AG04450 (cell line): ENCODE results near the gene RTP1. TPM values are rescaled to one million over a fixed set of nuclear protein-coding genes. Genes with fewer than 3 reads are reported as not detected.

Source experiments
- CTCF ChIA-PET: fragments of 300-600, 350-600 bp; formaldehyde crosslinking; extraction: SDS; loops from one replicate; lab custom pipeline; 2022; ENCODE audit warnings: antibody characterized with exemption, inconsistent platforms; lab: Charles Lee
- POLR2A ChIA-PET: fragments of 350-600 bp; formaldehyde crosslinking; extraction: SDS; loops from one replicate; lab custom pipeline; 2021; ENCODE audit warnings: antibody characterized with exemption, inconsistent platforms; lab: Yijun Ruan, JAX
- DNase-seq: peaks from one replicate; pipeline ENCODE4 v3.0.0-alpha.2; 2011; ENCODE audit warnings: low read depth, low spot score
- H3K27ac ChIP-seq: one replicate; pipeline ENCODE4 v1.5.1; 2012; ENCODE audit warnings: low read depth, low read length, control low read depth
- H3K27me3 ChIP-seq: one replicate; pipeline ENCODE4 v1.6.0; 2012; ENCODE audit warnings: low read length; ENCODE audit not compliant: control insufficient read depth, insufficient read depth
- H3K4me3 ChIP-seq: 2 replicates; pipeline ENCODE4 v1.5.1; 2011; ENCODE audit warnings: mild to moderate bottlenecking, low read depth, low read length, control low read depth
- H3K9me3 ChIP-seq: 2 replicates; pipeline ENCODE4 v1.5.1; 2012; ENCODE audit warnings: low read length; ENCODE audit not compliant: control insufficient read depth, insufficient read depth
- polyA plus RNA-seq: library from polyadenylated mRNA; depleted of rRNA; stranded (reverse); fragments of >200 nt; gene quantifications from 2 replicates; pipeline ENCODE4 v1.2.3, GENCODE V29; 2011
- TF ChIP-seq, protein P1 (sequence below): IDR thresholded peaks from 2 replicates; pipeline ENCODE4 v1.5.1; 2011; ENCODE audit warnings: low read depth, low read length, control low read depth, inconsistent platforms

The RTP1 gene
- polyA plus RNA-seq, 1 experiment: not detected

DNA sequence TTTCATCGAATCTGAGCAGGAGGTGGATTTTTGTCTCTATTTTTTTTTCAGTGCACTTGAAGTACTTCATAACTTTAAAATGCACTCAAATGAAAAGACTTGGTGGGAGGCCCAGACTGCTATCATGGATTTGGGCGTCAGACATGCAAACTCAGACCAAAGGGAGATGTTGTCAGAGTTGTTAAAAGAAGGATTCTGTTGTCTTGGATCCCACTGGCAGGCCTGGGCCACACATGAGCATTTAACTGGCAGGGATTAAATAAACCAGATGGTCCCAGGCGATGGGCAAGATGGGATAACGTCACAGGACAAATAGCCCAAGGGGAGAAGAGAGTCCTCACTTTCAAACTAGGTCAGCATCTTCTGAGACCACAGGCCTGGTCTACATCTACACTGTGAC, 15.4 kb downstream of the RTP1 start:
- Histone ChIP-seq H3K27me3 (no peaks in the 10 kb centered on the region), H3K4me3 (no peak overlapping the region), H3K27ac (no peak overlapping the region), H3K9me3 (no peaks in the 10 kb centered on the region)
- TF ChIP-seq, protein P1, sequence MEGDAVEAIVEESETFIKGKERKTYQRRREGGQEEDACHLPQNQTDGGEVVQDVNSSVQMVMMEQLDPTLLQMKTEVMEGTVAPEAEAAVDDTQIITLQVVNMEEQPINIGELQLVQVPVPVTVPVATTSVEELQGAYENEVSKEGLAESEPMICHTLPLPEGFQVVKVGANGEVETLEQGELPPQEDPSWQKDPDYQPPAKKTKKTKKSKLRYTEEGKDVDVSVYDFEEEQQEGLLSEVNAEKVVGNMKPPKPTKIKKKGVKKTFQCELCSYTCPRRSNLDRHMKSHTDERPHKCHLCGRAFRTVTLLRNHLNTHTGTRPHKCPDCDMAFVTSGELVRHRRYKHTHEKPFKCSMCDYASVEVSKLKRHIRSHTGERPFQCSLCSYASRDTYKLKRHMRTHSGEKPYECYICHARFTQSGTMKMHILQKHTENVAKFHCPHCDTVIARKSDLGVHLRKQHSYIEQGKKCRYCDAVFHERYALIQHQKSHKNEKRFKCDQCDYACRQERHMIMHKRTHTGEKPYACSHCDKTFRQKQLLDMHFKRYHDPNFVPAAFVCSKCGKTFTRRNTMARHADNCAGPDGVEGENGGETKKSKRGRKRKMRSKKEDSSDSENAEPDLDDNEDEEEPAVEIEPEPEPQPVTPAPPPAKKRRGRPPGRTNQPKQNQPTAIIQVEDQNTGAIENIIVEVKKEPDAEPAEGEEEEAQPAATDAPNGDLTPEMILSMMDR: no peak
- POLR2A ChIA-PET: no interaction called here
- DNase-seq: no peak
- CTCF ChIA-PET: interaction anchor here (0.9 to 4.1 kb wide), 3 partner anchors 47 to 404 kb away, joined by 3 to 29 read pairs (median 3); no protein-coding TSS in a partner anchor

DNA sequence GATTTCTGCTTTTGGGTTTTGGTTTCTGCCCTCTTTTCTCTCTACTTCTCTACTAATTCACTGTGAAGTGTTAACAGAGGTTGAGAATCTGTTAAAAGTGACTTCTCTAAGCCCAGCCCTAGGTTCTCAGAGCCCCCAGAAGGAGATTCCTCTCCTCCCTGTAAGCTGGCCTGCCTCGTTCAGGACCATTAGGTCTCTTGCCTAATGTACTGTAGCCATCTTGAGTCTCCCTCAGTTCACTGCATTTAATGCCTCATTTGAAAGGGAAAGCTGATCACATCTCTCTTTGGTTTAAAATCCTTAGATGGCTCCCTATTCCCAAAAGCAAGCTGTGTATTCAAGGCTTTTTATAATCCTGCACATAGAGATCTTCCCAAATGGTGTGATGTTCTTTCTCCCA, 16.3 kb downstream of the RTP1 start:
- no peaks in the 10 kb centered on the region for H3K27me3 ChIP-seq
- H3K4me3 ChIP-seq: no peak overlapping the region
- ChIA-PET POLR2A (interaction anchor here (0.8 kb wide), 1 partner anchor 14 kb away, joined by 4 read pairs; no protein-coding TSS in a partner anchor), CTCF (interaction anchor here (1.0 kb wide), 2 partner anchors 74 to 106 kb away, joined by 3 read pairs; no protein-coding TSS in a partner anchor)
- no peaks in the 10 kb centered on the region for H3K9me3 ChIP-seq
- DNase-seq: no peak
- TF ChIP-seq, protein P1: no peak
- H3K27ac ChIP-seq: no peak overlapping the region

GRCh38 chr3:187215460-187215859, 18.2 kb downstream of the RTP1 start:
- ChIA-PET POLR2A (no interaction called here), CTCF (interaction anchor here (0.6 to 13.5 kb wide), 4 partner anchors 13 to 465 kb away, joined by 3 to 241 read pairs (median 6); no protein-coding TSS in a partner anchor)
- Histone ChIP-seq H3K27me3 (no peaks in the 10 kb centered on the region), H3K4me3 (no peak overlapping the region), H3K9me3 (no peaks in the 10 kb centered on the region), H3K27ac (no peak overlapping the region)
- TF ChIP-seq, protein P1: no peak
- DNase-seq: no peak

- no peak for DNase-seq
- Histone ChIP-seq H3K4me3 (no peak overlapping the region), H3K9me3 (no peaks in the 10 kb centered on the region), H3K27ac (no peak overlapping the region), H3K27me3 (no peaks in the 10 kb centered on the region)
- ChIA-PET POLR2A (no interaction called here), CTCF (interaction anchor here (0.9 to 13.5 kb wide), 6 partner anchors 10 to 492 kb away, joined by 3 to 286 read pairs (median 8); no protein-coding TSS in a partner anchor)
- TF ChIP-seq, protein P1: no peak
Measured at GRCh38 chr3:187222801-187223200, 25.5 kb downstream of the RTP1 start.

GRCh38 chr3:187223799-187224198, 26.5 kb downstream of the RTP1 start:
- H3K4me3 ChIP-seq: no peak overlapping the region
- no peak overlapping the region for H3K27ac ChIP-seq
- no peaks in the 10 kb centered on the region for H3K27me3 ChIP-seq
- ChIA-PET CTCF (interaction anchor here (0.9 to 13.5 kb wide), 7 partner anchors 9 to 491 kb away, joined by 3 to 286 read pairs (median 7); no protein-coding TSS in a partner anchor), POLR2A (interaction anchor here (1.6 kb wide), 1 partner anchor 40 kb away, joined by 5 read pairs; no protein-coding TSS in a partner anchor)
- DNase-seq: no peak
- TF ChIP-seq, protein P1: no peak
- no peaks in the 10 kb centered on the region for H3K9me3 ChIP-seq
